Glomerular visceral epithelial cell (primary cell): ENCODE results near the gene PSMF1.
"Not testable (repeated sequence)": the region's sequence is repeated elsewhere in the genome, so short reads cannot be mapped to it uniquely, and the experiment has no call there.

Experiments used
- DNase-seq: peaks from one replicate; pipeline ENCODE4 v3.0.0-alpha.2; 2016; ENCODE audit errors: extremely low spot score

PSMF1 gene

DNA sequence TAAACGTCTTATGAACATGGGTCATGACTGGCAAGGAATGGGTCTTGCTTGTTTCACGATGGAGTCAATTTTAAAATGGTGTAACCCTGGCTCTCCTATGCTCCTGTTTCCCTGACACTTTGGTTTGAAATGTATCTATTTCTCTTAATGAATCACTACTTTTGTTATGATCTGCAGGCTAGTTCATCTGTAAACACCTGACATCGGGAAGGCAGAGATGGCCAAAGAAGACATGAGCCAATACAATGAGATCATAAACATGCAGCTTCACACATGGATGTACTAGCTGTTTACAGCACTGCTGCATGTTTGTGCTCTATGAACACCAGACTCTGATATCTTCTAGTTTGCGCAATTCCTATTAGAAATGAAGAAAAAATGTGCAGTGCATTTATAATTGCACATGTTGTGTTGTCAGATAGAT lies 96.4 kb downstream of the PSMF1 start:
- DNase-seq = no peak

- no peak for DNase-seq
These were observed 97.2 kb downstream of the PSMF1 start for GRCh38 chr20:1215386-1216170.

DNA sequence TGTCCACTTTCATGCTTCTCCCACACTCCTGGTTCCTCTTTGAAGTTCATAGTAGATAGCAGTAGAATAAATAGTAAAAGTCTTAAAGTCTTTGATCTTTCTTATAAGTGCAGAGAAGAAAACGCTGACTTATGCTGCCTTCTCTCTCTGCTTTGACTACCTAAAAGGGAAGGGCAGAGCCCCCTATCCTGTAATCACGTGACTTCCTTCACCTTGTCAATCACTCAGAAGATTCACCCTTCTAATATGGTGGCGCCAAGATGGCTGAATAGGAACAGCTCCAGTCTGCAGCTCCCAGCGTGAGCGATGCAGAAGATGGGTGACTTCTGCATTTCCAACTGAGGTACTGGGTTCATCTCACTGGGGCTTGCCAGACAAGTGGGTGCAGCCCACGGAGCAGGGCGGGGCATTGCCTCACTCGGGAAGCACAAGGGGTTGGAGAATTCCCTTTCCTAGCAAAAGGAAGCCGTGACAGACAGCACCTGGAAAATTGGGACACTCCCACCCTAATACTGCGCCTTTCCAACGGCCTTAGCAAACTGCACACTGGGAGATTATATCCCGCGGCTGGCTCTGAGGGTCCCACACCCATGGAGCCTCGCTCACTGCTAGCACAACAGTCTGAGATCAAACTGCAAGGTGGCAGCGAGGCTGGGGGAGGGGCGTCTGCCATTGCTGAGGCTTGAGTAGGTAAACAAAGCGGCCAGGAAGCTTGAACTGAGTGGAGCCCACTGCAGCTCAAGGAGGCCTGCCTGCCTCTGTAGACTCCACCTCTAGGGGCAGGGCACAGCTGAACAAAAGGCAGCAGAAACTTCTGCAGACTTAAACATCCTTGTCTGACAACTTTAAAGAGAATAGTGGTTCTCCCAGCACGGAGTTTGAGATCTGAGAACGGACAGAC lies 98.4 kb downstream of the PSMF1 start:
- DNase-seq = not testable (repeated sequence)
